H1 (cell line): ENCODE measurements around the gene CACNA1D. TPM values are rescaled to one million over a fixed set of nuclear protein-coding genes. Genes with fewer than 3 reads are reported as not detected.

ENCODE experiments used
- CTCF ChIA-PET: fragments of 300-600 bp; sonication (Branson Sonifier 250); formaldehyde crosslinking; loops from one replicate; lab custom pipeline; 2021; ENCODE audit not compliant: partially characterized antibody; lab: Charles Lee
- POLR2A ChIA-PET: fragments of 300-600 bp; sonication (Branson Sonifier 250); formaldehyde crosslinking; loops from one replicate; lab custom pipeline; 2021; ENCODE audit warnings: inconsistent platforms; ENCODE audit not compliant: partially characterized antibody; lab: Charles Lee
- DNase-seq, 2 experiments: peaks; one replicate each; pipeline versions ENCODE4 v3.0.0 to v3.0.0-alpha.2; 2010 to 2022; ENCODE audit warnings: low spot score in 2 of 2, low read depth in 1 of 2, mixed read lengths in 1 of 2
- FAIRE-seq: peaks from 2 replicates; lab custom pipeline; 2011; peaks lifted over from hg19 to GRCh38; lab: Jason Lieb, UNC
- H2AFZ ChIP-seq: 2 replicates; pipeline ENCODE4 v1.8.1; 2012; ENCODE audit warnings: low read length, inconsistent platforms
- H2AK5ac ChIP-seq: 2 replicates; pipeline ENCODE4 v1.6.1; 2013; ENCODE audit warnings: low read depth, low read length
- H2BK120ac ChIP-seq: replicated peaks from 2 replicates; pipeline ENCODE3; 2013; ENCODE audit warnings: low read depth, low read length, inconsistent platforms
- H2BK12ac ChIP-seq: 2 replicates; pipeline ENCODE4 v1.6.1; 2013; ENCODE audit warnings: low read depth, low read length
- H2BK15ac ChIP-seq: 2 replicates; pipeline ENCODE4 v1.6.1; 2013; ENCODE audit warnings: low read length
- H2BK20ac ChIP-seq: 2 replicates; pipeline ENCODE4 v1.6.1; 2013; ENCODE audit warnings: low read length
- H2BK5ac ChIP-seq: 2 replicates; pipeline ENCODE4 v1.6.1; 2013; ENCODE audit warnings: low read depth, low read length
- H3K14ac ChIP-seq: 2 replicates; pipeline ENCODE4 v1.6.1; 2013; ENCODE audit warnings: inconsistent platforms; ENCODE audit not compliant: insufficient read length
- H3K18ac ChIP-seq: 2 replicates; pipeline ENCODE4 v1.6.1; 2013; ENCODE audit warnings: low read length; ENCODE audit errors: extremely low read depth
- H3K23ac ChIP-seq: 2 replicates; pipeline ENCODE4 v1.6.1; 2013; ENCODE audit warnings: inconsistent platforms; ENCODE audit not compliant: insufficient read length
- H3K23me2 ChIP-seq: 2 replicates; pipeline ENCODE4 v1.6.1; 2013; ENCODE audit warnings: low read depth, low read length
- H3K27ac ChIP-seq: 2 replicates; pipeline ENCODE4 v1.6.1; 2011; ENCODE audit warnings: low read depth, low read length, inconsistent platforms
- H3K27me3 ChIP-seq, 4 experiments: replicated peaks in 1 of 4; 1 replicate in 1 of 4; 2 replicates in 3 of 4; pipeline versions ENCODE4 v1.6.1 to v1.8.1; 2011 to 2013; ENCODE audit warnings: low read length in 3 of 4, mild to moderate bottlenecking in 3 of 4, inconsistent platforms in 2 of 4, mixed read lengths in 2 of 4, moderate library complexity in 1 of 4; ENCODE audit not compliant: control insufficient read depth in 3 of 4, insufficient read depth in 3 of 4; ENCODE audit errors: extremely low read depth in 1 of 4
- H3K36me3 ChIP-seq, 4 experiments: 2 replicates each; pipeline versions ENCODE4 v1.6.1 to v1.8.1; 2011 to 2013; ENCODE audit warnings: mild to moderate bottlenecking in 4 of 4, low read length in 3 of 4, moderate library complexity in 2 of 4, control low read depth in 1 of 4, inconsistent platforms in 1 of 4; ENCODE audit not compliant: insufficient read depth in 4 of 4, control insufficient read depth in 2 of 4
- H3K4ac ChIP-seq: replicated peaks from 2 replicates; pipeline ENCODE3; 2013; ENCODE audit warnings: low read length, low read depth, mixed read lengths, inconsistent platforms; ENCODE audit not compliant: insufficient read length
- H3K4me1 ChIP-seq, 4 experiments: replicated peaks in 1 of 4; 1 replicate in 1 of 4; 2 replicates in 3 of 4; pipeline versions ENCODE4 v1.6.1 to v1.8.1; 2011 to 2013; ENCODE audit warnings: low read length in 3 of 4, inconsistent platforms in 2 of 4, mixed read lengths in 1 of 4; ENCODE audit not compliant: insufficient read depth in 4 of 4, control insufficient read depth in 3 of 4
- H3K4me2 ChIP-seq, 2 experiments: 2 replicates each; pipeline versions ENCODE4 v1.6.1 to v1.8.1; 2011 to 2013; ENCODE audit warnings: low read depth in 2 of 2, low read length in 2 of 2, control low read depth in 1 of 2, inconsistent platforms in 1 of 2, mild to moderate bottlenecking in 1 of 2; ENCODE audit not compliant: insufficient read depth in 1 of 2
- H3K4me3 ChIP-seq, 4 experiments: fragments of 200-600, 300-600 bp in 1 of 4; sonication (generic), shearing (Covaris generic), sonication (Bioruptor Twin) in 1 of 4; 2 replicates each; pipeline versions ENCODE4 v1.5.1 to v1.8.1; 2011 to 2016; ENCODE audit warnings: low read length in 4 of 4, low read depth in 3 of 4, control low read depth in 2 of 4, inconsistent platforms in 2 of 4, mild to moderate bottlenecking in 2 of 4, mixed read lengths in 1 of 4, moderate library complexity in 1 of 4; ENCODE audit not compliant: insufficient read depth in 2 of 4; ENCODE audit errors: extremely low read depth in 1 of 4
- H3K56ac ChIP-seq: replicated peaks from 2 replicates; pipeline ENCODE3; 2013; ENCODE audit warnings: low read depth, mild to moderate bottlenecking, mixed read lengths, low read length, inconsistent platforms; ENCODE audit not compliant: insufficient read length
- H3K79me1 ChIP-seq: 2 replicates; pipeline ENCODE4 v1.6.1; 2013; ENCODE audit warnings: low read depth, low read length, control low read depth
- H3K79me2 ChIP-seq, 2 experiments: 2 replicates each; pipeline versions ENCODE4 v1.6.1 to v1.8.1; 2012 to 2013; ENCODE audit warnings: low read length in 2 of 2, mild to moderate bottlenecking in 2 of 2, inconsistent platforms in 1 of 2; ENCODE audit not compliant: insufficient read depth in 2 of 2, control insufficient read depth in 1 of 2
- H3K9ac ChIP-seq, 4 experiments: replicated peaks in 1 of 4; 1 replicate in 1 of 4; 2 replicates in 3 of 4; pipeline versions ENCODE4 v1.6.1 to v1.8.1; 2011 to 2013; ENCODE audit warnings: low read depth in 3 of 4, low read length in 3 of 4, control low read depth in 2 of 4, mild to moderate bottlenecking in 2 of 4, moderate library complexity in 2 of 4, inconsistent platforms in 1 of 4; ENCODE audit errors: extremely low read depth in 1 of 4
- H3K9me3 ChIP-seq, 2 experiments: 2 replicates each; pipeline versions ENCODE4 v1.6.1 to v1.8.1; 2012 to 2013; ENCODE audit warnings: mild to moderate bottlenecking in 2 of 2, moderate library complexity in 2 of 2, control low read depth in 1 of 2, inconsistent platforms in 1 of 2, low read depth in 1 of 2, low read length in 1 of 2, mixed read lengths in 1 of 2; ENCODE audit not compliant: insufficient read depth in 2 of 2
- H4K20me1 ChIP-seq, 2 experiments: replicated peaks in 1 of 2; 2 replicates each; pipeline versions ENCODE3 to v1.8.1; 2011 to 2013; ENCODE audit warnings: inconsistent platforms in 2 of 2, low read length in 2 of 2, mild to moderate bottlenecking in 1 of 2; ENCODE audit not compliant: insufficient read depth in 2 of 2, control insufficient read depth in 1 of 2
- H4K5ac ChIP-seq: 2 replicates; pipeline ENCODE4 v1.6.1; 2013; ENCODE audit warnings: low read length, low read depth, mixed read lengths, inconsistent platforms; ENCODE audit not compliant: insufficient read length
- H4K8ac ChIP-seq: 2 replicates; pipeline ENCODE4 v1.8.0; 2013; ENCODE audit warnings: mild to moderate bottlenecking, moderate library complexity, low read length, inconsistent platforms; ENCODE audit not compliant: insufficient read depth; ENCODE audit errors: extremely low read depth
- H4K91ac ChIP-seq: replicated peaks from 2 replicates; pipeline ENCODE3; 2013; ENCODE audit warnings: low read length, mixed read lengths, inconsistent platforms; ENCODE audit not compliant: insufficient read length
- CEBPB ChIP-seq: IDR thresholded peaks from 2 replicates; pipeline ENCODE4 v1.6.1; 2012; ENCODE audit warnings: low read depth, low read length
- CHD2 ChIP-seq: IDR thresholded peaks from 2 replicates; pipeline ENCODE4 v1.6.1; 2012; ENCODE audit warnings: low read length, improper control_type of control experiment
- EGR1 ChIP-seq: IDR thresholded peaks from 2 replicates; pipeline ENCODE4 v1.6.1; 2011; ENCODE audit warnings: low read depth, low read length, borderline replicate concordance
- EZH2 ChIP-seq: fragments of 200-600 bp; sonication (generic); IDR thresholded peaks from 2 replicates; pipeline ENCODE4 v1.7.1; 2012; ENCODE audit warnings: low read depth, mild to moderate bottlenecking, moderate library complexity, low read length, inconsistent platforms; ENCODE audit not compliant: severe bottlenecking
- HDAC2 ChIP-seq, 2 experiments: fragments of 300-600 bp in 1 of 2; sonication (generic) in 1 of 2; IDR thresholded peaks; 2 replicates each; pipeline ENCODE4 v1.6.1; 2011 to 2012; ENCODE audit warnings: low read depth in 2 of 2, low read length in 2 of 2, mild to moderate bottlenecking in 2 of 2, moderate library complexity in 2 of 2, borderline replicate concordance in 1 of 2, inconsistent platforms in 1 of 2
- KDM4A ChIP-seq: IDR thresholded peaks from one replicate; pipeline ENCODE4 v1.7.1; 2012; ENCODE audit warnings: low read depth, mild to moderate bottlenecking, moderate library complexity, low read length, inconsistent platforms; ENCODE audit not compliant: severe bottlenecking
- SIN3A ChIP-seq, 2 experiments: IDR thresholded peaks in 1 of 2; conservative IDR thresholded peaks in 1 of 2; 2 replicates each; pipeline ENCODE4 v1.6.1; 2011 to 2012; ENCODE audit warnings: low read length in 2 of 2, improper control_type of control experiment in 1 of 2, low read depth in 1 of 2, mild to moderate bottlenecking in 1 of 2
- TAF1 ChIP-seq: IDR thresholded peaks from 2 replicates; pipeline ENCODE4 v1.6.1; 2011; ENCODE audit warnings: mild to moderate bottlenecking, low read depth, low read length
- WGBS, 2 experiments: shearing (Covaris generic) in 1 of 2; methylation state at CpG; one replicate each; pipeline versions ENCODE4 v1.1.6 to v1.1.7; 2013 to 2015; ENCODE audit warnings: low lambda C conversion rate in 2 of 2, mixed read lengths in 2 of 2, inconsistent platforms in 1 of 2, low coverage in 1 of 2, missing lambda C conversion rate in 1 of 2; ENCODE audit not compliant: insufficient replicate concordance in 2 of 2, insufficient coverage in 1 of 2, insufficient read length in 1 of 2; ENCODE audit errors: extremely low coverage in 1 of 2, missing lambda C conversion rate in 1 of 2; 5-methylcytosine and 5-hydroxymethylcytosine counted together
- polyA plus RNA-seq, 7 experiments: library from polyadenylated mRNA; depleted of rRNA in 3 of 7; stranded (reverse) in 5 of 7; unstranded in 2 of 7; fragments of >200 nt in 5 of 7; fragments of 200-250 nt in 2 of 7; gene quantifications; 1 replicate in 5 of 7; 2 replicates in 1 of 7; 4 replicates in 1 of 7; pipeline versions ENCODE4 v1.2.1 to v1.2.3, GENCODE V29; 2011 to 2013; ENCODE audit warnings: missing spikeins in 2 of 7, mixed read lengths in 2 of 7
- total RNA-seq: library from RNA; stranded (reverse); fragmentation: NEBNext Ultra II Directional; extraction: Animal tissue kit (Norgen Biotek cat#: 25700); gene quantifications from 2 replicates; pipeline ENCODE4 v1.2.1, GENCODE V29; 2021

The CACNA1D gene
- total and polyA plus RNA-seq, 2 of the 8 experiments (the other 6 are each of a cell fraction or from before 2014, with no cell fraction given) = 2.0 to 2.9 TPM

GRCh38 chr3:53773611-53774368 is 279.4 kb downstream of the CACNA1D start:
- H3K79me1 ChIP-seq = no peaks in the 10 kb centered on the region
- no peak for TF ChIP-seq CEBPB
- no peak for TF ChIP-seq EGR1
- no peak for TF ChIP-seq CHD2
- no peak for TF ChIP-seq SIN3A (conservative IDR thresholded peaks at IDR 0.05 in 1 of 2, IDR thresholded peaks at IDR 0.05 in 1 of 2; ENCODE audit: low read depth in 1 of 2, low read length in 2 of 2)
- no peak for TF ChIP-seq TAF1
- TF ChIP-seq EZH2 = no peak
- no peak for TF ChIP-seq HDAC2 (IDR thresholded peaks at IDR 0.05; ENCODE audit: borderline replicate concordance in 1 of 2, low read depth in 2 of 2, low read length in 2 of 2)
- no peak for TF ChIP-seq KDM4A
- H4K5ac ChIP-seq = no peak overlapping the region
- H2BK20ac ChIP-seq = no peak overlapping the region
- H3K9me3 ChIP-seq = no peaks in the 10 kb centered on the region
- no peaks in the 10 kb centered on the region for H3K79me2 ChIP-seq
- H2BK15ac ChIP-seq = no peak overlapping the region
- H3K18ac ChIP-seq = no peak overlapping the region
- H3K14ac ChIP-seq = no peak overlapping the region
- H3K4me3 ChIP-seq = no peak overlapping the region
- FAIRE-seq (no peak), DNase-seq (no peak)
- H4K91ac ChIP-seq = no peak overlapping the region
- H2BK5ac ChIP-seq = no peak overlapping the region
- ChIA-PET CTCF (interaction anchor here (3.4 kb wide), 1 partner anchor 7 kb away, joined by 10 read pairs; no protein-coding TSS in a partner anchor), POLR2A (no interaction called here)
- no peak overlapping the region; the same call in 1 of the 2 replicates for H2BK12ac ChIP-seq
- no peaks in the 10 kb centered on the region for H3K36me3 ChIP-seq
- no peak overlapping the region for H4K8ac ChIP-seq
- no peak overlapping the region for H3K27ac ChIP-seq
- no peak overlapping the region for H3K56ac ChIP-seq
- no peaks in the 10 kb centered on the region for H3K23me2 ChIP-seq
- H4K20me1 ChIP-seq = no peaks in the 10 kb centered on the region
- no peaks in the 10 kb centered on the region for H3K27me3 ChIP-seq
- H3K4me1 ChIP-seq = peaks cover 3 to 12% (median 7%) of the 10 kb centered on the region in 4 experiments; a peak in 5 of 7 replicates
- no peak overlapping the region for H3K4ac ChIP-seq
- no peak overlapping the region for H3K9ac ChIP-seq
- H2AK5ac ChIP-seq = no peak overlapping the region
- H2AFZ ChIP-seq = no peak overlapping the region; the same call in 1 of the 2 replicates
- no peak overlapping the region for H2BK120ac ChIP-seq
- no peak overlapping the region for H3K4me2 ChIP-seq
- 80% methylated on average over 10 of the region's 10 CpGs; no CpG with 5 or more reads in 1 of the 2 experiments for WGBS, 2 experiments
- H3K23ac ChIP-seq = no peak overlapping the region
